Sigmoid colon (tissue), 4 donors: ENCODE data around the gene PPP6R3.
"Not testable (repeated sequence)": the region's sequence is repeated elsewhere in the genome, so short reads cannot be mapped to it uniquely, and the experiment has no call there.

ENCODE experiments used
- POLR2AphosphoS5 ChIP-seq, 4 donors: sonication (generic); formaldehyde crosslinking; IDR thresholded peaks; one replicate each; pipeline ENCODE4 v1.6.1; 2017; ENCODE audit warnings: antibody characterized with exemption in 4 of 4
- TF ChIP-seq, protein P1 (sequence below), 4 experiments: fragments of 450-650 bp in 3 of 4; fragments of 200-600 bp in 1 of 4; IDR thresholded peaks; one replicate each; pipeline ENCODE4 v1.5.1; 2016 to 2019; ENCODE audit warnings: antibody characterized with exemption in 4 of 4, mild to moderate bottlenecking in 3 of 4, moderate library complexity in 2 of 4

DNA sequence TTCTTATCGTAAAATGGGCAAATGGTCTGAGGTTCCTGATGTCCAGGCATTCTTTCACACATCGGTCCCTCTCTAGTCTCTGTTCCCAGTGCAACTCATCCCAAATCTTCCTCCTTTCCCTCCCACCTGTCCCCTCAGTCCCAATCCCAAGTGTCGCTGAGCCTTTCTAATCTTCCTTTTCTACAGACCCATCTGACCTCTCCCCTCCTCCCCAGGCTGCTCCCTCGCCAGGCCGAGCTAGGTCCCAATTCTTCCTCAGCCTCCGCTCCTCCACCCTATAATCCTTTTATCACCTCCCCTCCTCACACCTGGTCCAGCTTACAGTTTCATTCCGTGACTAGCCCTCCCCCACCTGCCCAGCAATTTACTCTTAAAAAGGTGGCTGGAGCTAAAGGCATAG is 174.6 kb downstream of the PPP6R3 start:
- TF ChIP-seq, protein P1, sequence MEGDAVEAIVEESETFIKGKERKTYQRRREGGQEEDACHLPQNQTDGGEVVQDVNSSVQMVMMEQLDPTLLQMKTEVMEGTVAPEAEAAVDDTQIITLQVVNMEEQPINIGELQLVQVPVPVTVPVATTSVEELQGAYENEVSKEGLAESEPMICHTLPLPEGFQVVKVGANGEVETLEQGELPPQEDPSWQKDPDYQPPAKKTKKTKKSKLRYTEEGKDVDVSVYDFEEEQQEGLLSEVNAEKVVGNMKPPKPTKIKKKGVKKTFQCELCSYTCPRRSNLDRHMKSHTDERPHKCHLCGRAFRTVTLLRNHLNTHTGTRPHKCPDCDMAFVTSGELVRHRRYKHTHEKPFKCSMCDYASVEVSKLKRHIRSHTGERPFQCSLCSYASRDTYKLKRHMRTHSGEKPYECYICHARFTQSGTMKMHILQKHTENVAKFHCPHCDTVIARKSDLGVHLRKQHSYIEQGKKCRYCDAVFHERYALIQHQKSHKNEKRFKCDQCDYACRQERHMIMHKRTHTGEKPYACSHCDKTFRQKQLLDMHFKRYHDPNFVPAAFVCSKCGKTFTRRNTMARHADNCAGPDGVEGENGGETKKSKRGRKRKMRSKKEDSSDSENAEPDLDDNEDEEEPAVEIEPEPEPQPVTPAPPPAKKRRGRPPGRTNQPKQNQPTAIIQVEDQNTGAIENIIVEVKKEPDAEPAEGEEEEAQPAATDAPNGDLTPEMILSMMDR (IDR thresholded peaks at IDR 0.05): not testable (repeated sequence)
- not testable (repeated sequence) for TF ChIP-seq POLR2AphosphoS5 (IDR thresholded peaks at IDR 0.05)
